ENCODE measurements around the gene TTC33.
"Not testable (repeated sequence)": the region's sequence is repeated elsewhere in the genome, so short reads cannot be mapped to it uniquely, and the experiment has no call there.

TTC33 gene

GRCh38 chr5:40569546-40570270 is 186.1 kb downstream of the TTC33 start:
- DNase-seq: no peak
- H3K4me3 ChIP-seq: no peak overlapping the region
- no peaks in the 10 kb centered on the region for H3K4me1 ChIP-seq
- intact Hi-C loops (cut with DNase I; ENCODE audit: low total_unique reads): no loop called here
- no peak overlapping the region for H3K27ac ChIP-seq
- no peak for TF ChIP-seq CTCF (IDR thresholded peaks at IDR 0.05)
- H3K27me3 ChIP-seq: no peaks in the 10 kb centered on the region
- no peaks in the 10 kb centered on the region for H3K9me3 ChIP-seq
- no peaks in the 10 kb centered on the region for H3K36me3 ChIP-seq

GRCh38 chr5:40568548-40568947 is 187.2 kb downstream of the TTC33 start:
- Histone ChIP-seq H3K9me3 (no peaks in the 10 kb centered on the region), H3K36me3 (no peaks in the 10 kb centered on the region), H3K4me3 (no peak overlapping the region), H3K4me1 (no peaks in the 10 kb centered on the region), H3K27ac (no peak overlapping the region), H3K27me3 (no peaks in the 10 kb centered on the region)
- no peak for DNase-seq
- TF ChIP-seq CTCF (IDR thresholded peaks at IDR 0.05): no peak
- intact Hi-C loops (cut with DNase I; ENCODE audit: low total_unique reads): no loop called here

GRCh38 chr5:40563173-40563572 is 192.6 kb downstream of the TTC33 start:
- DNase-seq; H3K9me3 ChIP-seq; H3K27ac ChIP-seq; intact Hi-C loops (cut with DNase I; ENCODE audit: low total_unique reads); H3K36me3 ChIP-seq; H3K4me1 ChIP-seq; H3K27me3 ChIP-seq; H3K4me3 ChIP-seq: not testable (repeated sequence)

- Histone ChIP-seq H3K4me3 (no peak overlapping the region), H3K27ac (no peak overlapping the region), H3K27me3 (no peaks in the 10 kb centered on the region), H3K9me3 (no peaks in the 10 kb centered on the region), H3K4me1 (no peaks in the 10 kb centered on the region), H3K36me3 (no peaks in the 10 kb centered on the region)
- no peak for TF ChIP-seq CTCF (IDR thresholded peaks at IDR 0.05)
- DNase-seq: no peak
- intact Hi-C loops (cut with DNase I; ENCODE audit: low total_unique reads): no loop called here
Measured at GRCh38 chr5:40560474-40561110, 195.2 kb downstream of the TTC33 start.

GRCh38 chr5:40559306-40559705 is 196.5 kb downstream of the TTC33 start:
- Histone ChIP-seq H3K4me3 (no peak overlapping the region), H3K4me1 (no peaks in the 10 kb centered on the region), H3K27me3 (no peaks in the 10 kb centered on the region), H3K9me3 (no peaks in the 10 kb centered on the region), H3K27ac (no peak overlapping the region), H3K36me3 (no peaks in the 10 kb centered on the region)
- no peak for DNase-seq
- TF ChIP-seq CTCF (IDR thresholded peaks at IDR 0.05): no peak
- intact Hi-C loops (cut with DNase I; ENCODE audit: low total_unique reads): no loop called here

GRCh38 chr5:40557501-40557900 is 198.3 kb downstream of the TTC33 start:
- H3K4me3 ChIP-seq: no peak overlapping the region
- TF ChIP-seq CTCF (IDR thresholded peaks at IDR 0.05): no peak
- H3K36me3 ChIP-seq: no peaks in the 10 kb centered on the region
- intact Hi-C loops (cut with DNase I; ENCODE audit: low total_unique reads): no loop called here
- H3K27me3 ChIP-seq: no peaks in the 10 kb centered on the region
- peaks cover 0 to 3% (median 0%) of the 10 kb centered on the region in 4 donors for H3K4me1 ChIP-seq
- no peaks in the 10 kb centered on the region for H3K9me3 ChIP-seq
- H3K27ac ChIP-seq: no peak overlapping the region
- DNase-seq: no peak

Data from tibial artery (tissue), 4 donors.